HG03103 (cell line): Measurements from ENCODE around the gene FAM163B.

ENCODE experiments used
- ATAC-seq: cut with Tn5 transposase; IDR thresholded peaks from one replicate; pipeline ENCODE4 v1.9.1; 2021; ENCODE audit warnings: low read depth; ENCODE audit not compliant: unreplicated experiment

The FAM163B gene

DNA sequence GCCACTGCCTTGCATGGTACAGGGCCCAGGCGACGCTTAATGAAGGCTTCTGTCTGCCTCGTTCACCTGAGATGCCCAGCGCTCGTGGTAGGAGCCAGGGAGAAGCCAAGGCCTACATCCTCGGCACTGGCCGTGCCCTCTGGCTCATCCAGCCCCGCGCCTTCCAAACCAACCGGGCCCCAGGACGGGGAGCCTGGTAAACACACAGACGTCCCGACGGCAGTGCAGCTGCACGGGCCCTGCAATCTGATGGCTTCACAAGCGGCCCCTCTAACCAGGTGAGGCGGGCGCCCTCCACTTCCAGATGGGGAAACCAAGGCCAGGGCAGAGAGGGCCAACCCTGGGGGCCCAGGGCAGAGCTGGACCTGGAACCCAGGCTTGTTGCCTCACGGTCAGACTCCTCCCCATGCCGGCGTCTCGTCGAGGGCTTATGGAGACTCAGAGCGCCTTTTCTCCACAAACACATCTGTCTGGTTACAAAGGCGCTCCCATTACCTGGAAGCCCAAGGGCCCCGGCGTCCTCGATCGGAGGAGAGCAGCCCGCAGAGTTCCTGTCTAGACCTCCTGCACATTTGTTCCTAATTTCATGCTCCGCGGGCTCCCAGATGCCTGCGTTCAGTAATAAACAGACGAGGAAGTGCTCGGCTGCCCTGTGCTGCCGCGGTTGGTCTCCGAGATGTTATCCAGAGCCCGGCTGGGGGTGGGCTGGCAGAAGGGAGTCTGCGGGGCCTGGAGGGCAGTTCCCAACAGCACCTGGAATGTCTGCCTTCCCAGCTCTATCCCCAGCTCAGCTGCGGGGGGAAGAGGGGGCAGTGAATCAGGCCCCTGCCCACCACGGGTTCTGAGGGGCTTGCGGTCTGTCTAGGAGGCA lies 23.5 kb downstream of the FAM163B start:
- no peak for ATAC-seq

DNA sequence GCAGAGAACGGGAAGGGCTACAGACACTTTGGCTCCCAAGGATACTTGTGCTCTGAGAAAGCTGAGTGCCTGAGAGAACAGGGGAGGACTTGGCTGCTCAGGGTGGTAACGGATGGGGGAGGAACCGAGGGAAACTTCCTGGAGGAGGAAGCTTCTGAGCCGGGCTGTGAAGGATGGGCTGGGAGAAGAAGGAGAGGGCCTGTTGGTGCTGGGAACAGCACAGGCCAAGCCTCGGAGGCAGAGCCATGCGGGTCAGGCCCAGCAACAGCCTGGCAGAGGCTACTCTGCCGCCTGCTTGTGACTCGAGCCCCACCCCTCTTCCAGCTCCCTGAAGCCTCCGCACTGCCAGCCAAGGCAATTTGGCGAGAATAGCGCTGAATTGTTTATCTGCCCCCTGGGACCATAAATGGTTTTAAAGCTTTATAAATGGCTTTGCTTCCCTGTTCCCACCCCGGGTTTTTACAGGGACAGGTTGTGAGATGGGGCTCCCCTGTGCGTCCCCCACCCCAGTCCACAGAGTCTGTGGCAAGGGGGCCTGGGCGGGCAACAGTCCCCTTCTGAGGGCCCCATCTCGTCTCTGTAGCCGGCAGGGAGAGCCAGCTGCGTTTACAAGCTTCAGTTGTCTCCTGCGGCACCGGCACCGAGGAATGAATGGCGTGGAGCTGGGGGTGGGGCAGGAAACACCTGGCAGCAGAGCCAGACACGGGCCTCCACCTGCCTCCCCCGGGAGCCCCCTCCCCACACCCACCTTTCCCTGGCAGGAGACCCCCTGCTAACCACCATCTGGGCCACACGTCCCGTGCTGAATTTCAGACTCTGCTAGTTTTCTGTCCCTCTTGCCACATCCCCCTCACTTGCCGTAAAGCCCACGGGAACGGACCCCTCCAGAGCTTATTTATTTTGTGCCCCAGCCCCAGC lies 24.4 kb downstream of the FAM163B start:
- ATAC-seq, result no peak

GRCh38 chr9:133584167-133584558 lies 25.0 kb downstream of the FAM163B start:
- ATAC-seq, result no peak

DNA sequence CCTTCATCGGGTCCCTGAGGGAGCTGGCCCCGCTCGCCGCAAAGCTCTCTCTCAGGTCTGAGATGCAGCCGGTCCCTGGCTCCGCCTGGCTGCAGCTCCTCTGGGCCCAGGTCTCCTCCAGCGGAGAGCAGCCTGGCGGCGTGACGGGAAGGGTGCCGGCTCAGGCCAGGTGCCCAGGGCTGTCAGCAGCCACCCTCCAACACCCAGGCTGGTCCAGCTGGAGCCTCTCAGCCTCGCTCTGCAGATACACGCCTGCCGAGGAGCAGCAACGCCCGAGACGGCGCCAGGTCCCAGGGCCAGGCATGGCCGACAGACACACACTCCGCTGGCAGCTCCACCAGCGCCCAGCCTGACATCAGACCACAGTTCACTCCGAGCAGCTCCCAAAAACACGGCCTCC lies 25.6 kb downstream of the FAM163B start:
- no peak for ATAC-seq

DNA sequence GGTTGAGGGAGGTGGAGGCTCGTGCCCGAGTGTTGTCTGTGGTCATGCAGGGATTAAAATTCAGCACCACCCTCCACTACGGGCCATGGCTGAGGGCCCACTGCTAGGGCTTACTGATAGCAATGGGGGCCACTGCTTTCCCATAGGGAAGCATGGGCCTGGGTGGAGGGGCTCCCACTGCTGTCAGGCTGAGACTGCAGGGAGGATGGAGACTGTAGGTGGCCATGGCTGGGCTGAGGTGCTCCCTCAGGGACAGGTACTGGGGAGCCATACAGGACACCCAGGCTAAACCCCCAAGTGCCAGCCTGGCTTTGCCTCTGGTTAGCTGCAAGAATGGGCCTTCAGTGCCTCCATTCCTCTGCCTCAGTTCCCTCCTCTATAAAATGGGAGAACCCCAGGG lies 26.1 kb downstream of the FAM163B start:
- ATAC-seq, result no peak

DNA sequence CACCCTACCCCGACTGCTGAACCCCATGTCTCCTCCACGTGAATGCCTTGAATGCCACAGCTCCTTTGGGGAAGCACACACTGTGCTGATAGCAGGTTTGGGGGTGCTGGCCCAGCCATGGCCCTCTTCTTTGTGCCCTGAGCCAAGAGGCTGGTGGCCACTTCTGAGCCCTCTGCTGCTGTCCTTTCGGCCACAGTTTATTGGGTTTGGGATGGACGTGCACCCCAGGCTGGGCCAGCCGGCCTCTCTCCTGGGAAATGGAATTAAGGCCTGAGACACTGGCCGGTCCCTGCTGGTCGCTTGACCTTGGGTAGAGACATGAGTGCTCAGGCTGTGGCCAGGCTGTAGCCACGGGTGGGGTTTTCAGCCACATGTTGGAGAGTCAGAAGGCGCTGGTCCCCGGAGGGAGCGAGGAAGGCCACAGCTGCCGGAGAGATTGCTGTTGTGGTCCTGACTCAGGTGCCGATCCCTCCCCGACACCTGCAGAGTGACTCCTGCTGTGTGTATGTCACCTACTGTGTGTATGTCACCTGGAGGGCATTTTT lies 26.6 kb downstream of the FAM163B start:
- ATAC-seq, result no peak

DNA sequence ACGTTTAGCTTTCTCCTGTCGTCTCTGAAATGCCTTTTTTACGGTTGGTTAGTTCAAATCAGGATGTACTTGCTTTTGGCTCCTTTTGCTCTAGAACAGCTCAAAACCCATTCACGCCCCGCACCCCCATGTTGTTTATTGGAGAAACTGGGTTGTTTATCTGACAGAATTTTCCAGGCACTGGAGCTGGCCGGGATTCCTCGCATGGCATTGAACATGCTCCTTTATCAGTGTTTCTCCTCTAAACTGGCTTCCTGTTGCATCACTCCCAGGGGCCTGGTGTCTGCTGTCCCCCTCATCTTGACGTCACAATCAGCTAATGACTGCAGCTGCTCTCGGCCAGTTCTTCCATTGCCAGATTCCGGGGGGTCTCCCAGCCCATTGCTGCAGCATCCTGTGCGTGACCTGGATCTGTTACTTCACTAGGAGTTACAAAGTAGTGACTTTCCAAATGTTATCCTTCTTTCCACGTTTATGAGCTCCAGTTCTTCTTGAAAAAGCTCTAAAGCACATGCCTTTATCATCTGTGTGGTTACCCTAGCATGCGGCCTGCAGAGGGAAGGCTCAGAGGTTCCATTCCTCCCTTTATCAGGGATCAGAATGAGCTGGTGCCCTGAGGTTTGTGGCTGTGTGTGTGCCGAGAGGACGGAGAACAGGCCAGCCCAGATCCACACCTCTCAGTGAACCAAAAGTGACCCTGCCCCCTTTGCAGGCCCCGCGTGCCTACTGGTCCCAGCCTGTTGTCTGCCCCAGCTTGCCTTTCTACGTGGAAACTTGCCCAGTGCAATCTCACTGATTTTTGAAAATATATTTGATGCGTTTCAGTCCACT lies 27.5 kb downstream of the FAM163B start:
- no peak for ATAC-seq

DNA sequence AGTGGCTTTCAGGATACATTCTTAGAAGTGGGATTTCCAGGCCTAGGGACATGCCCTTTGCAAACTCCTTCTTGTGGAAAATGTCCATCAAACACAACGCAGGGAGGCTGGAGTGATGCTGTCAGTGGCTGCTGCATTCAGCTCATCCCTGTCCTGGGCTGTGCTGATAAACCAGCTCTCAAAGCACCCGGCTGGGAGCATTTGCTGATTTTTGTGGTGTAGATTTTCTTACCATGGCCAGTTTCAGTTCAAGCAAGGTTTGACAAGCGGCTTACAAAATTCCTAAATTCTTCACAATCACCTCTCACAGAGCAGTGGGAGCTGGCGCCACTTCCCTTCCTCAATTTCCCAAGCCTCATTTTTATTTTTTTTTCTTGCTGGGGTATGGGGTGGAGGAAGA lies 28.2 kb downstream of the FAM163B start:
- no peak for ATAC-seq

DNA sequence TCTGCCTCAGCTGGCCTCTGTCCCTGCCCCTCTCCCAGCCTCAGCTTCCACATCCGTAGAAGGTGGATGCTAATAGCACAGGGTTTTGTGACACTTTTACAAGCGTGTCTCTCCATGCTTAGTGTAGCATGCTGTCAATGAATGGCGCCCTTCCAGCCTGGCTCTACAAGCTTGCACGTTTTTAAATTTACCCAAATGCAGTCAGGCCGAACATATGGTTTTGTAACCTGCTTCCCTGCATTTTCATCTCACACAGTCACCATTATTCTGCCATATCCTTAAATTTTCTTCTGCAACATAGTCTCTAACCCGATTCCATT lies 28.8 kb downstream of the FAM163B start:
- no peak for ATAC-seq

DNA sequence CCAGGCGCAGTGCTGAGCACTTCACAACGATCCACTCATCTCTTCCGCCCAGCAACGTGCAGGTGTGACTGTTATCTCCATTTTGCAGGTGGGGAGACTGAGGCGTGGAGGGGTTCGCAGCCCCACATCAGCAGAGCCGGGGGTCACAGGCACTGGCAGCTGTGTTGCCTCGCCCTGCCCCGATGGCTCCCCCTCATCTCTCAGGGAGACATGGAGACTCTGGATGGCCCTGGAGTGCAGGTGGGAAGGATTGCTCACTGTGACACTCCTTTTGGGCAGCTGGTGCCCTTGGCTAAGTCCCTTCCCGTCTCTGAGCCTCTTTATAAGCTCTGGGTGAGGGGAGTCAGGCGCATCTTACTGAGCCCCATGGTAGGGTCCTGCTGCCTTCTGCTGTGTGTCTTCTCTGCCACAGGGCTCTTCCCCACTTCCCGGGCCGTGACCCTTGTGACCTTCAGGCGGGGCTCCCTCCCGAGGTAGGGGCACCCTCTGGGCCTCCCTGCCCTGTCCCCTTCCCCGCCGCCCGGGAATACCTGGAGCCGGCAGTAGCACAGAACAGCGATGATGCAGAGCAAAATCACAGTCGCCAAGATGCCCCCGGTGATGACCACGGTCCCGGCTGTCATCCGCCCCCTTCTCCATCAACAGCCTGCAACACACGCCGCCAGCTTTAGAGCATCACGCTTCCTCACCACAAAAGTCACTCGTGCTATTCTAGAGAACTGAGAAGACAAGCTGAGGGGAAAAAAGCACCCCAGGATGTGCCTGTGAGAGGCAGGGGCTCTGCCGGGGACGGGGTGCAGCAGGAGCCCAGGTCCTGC lies 29.4 kb downstream of the FAM163B start:
- ATAC-seq, result no peak

- no peak for ATAC-seq
Measured at GRCh38 chr9:133578524-133579441, 30.4 kb downstream of the FAM163B start.

- no peak for ATAC-seq
Measured at GRCh38 chr9:133577737-133578112, 31.5 kb downstream of the FAM163B start.

GRCh38 chr9:133576875-133577736 lies 32.1 kb downstream of the FAM163B start:
- ATAC-seq, result no peak

DNA sequence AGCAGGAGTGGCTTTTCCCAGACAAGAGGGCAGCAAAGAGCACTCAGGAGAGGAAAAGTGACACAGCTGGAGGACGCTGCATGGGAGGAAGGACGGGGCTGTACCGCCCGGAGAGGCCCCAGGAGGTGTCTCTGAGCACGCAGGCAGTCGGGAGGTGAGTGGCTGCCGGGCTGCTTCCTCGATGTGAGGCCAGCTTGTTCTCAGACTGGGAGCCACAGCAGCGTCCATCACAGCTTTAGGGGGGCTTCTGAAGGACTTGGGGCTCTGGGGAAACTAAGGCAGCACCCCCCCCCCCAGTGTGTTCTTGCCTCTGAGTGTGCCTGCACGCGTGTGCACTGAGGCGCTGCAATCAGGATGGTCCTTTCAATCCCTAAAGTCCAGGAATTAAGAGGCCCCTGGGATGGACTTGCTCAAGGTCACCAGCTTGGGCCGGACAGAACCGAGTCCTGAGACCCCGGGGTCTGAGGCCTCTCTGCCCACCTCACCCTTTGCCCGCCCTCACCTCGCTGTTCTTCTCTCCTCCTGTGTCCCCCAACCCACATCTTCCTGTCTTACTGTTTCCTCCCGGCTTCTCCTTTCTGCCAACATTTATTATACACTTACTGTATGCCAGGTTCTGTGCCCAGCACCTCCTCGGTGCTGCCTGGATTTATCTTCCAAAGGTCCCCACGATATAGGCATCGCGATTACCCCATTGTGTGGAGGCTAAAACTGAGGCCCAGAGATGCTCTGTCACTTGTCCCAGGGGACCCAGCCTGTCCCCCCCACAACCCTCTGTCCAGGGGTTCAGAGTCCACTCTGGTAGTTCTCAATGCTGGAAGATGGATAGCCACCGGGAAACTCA lies 32.9 kb downstream of the FAM163B start:
- ATAC-seq, result no peak

DNA sequence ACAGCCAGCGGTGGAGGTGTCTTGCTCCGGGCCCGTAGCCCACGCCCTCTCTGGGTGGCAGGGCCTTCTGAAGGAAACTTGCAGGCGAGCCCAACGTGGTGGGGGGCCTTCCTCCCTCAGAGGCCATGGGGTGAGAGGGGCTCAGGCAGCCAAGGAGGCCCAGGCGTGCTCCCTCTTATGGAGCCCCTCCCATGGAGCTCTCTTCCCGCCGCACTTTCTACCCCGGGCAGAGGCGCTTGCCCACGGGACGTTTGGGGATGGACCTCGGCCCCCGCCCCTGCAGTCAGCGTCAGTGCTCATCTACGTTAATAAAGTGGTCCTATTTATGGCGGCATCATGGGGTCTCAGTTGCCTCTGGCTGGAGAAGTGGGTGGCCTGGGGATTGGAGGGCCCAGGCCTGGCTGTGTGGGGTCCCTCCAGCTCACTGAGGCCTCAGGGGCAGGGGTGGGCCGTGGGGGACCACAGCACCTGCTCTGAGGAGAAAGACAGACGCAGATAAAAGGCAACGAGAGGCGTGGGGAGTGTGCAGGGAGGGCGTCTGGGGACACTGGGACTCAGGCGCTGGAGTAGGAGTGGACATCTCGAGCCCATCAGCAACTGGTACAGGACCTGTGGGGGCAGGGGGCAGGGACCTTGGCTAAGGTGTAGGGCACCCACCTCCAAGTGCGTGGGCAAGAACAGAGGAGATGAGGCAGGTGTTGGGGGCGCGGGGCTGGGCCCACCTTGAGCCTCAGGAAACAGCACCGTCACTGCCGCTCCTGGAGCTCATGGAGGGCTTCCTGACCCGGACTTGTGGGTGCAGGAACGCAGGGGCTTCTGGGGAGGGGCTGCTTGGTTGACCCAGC lies 33.8 kb downstream of the FAM163B start:
- no peak for ATAC-seq

- no peak for ATAC-seq
Measured at GRCh38 chr9:133574771-133575170, 34.4 kb downstream of the FAM163B start.
